Body of pancreas (tissue), 4 donors: ENCODE results near the gene KIF16B.

Experiments
- CTCF ChIP-seq, 7 experiments: fragments of 450-650 bp in 4 of 7; fragments of 200-600 bp in 3 of 7; sonication (generic) in 3 of 7; IDR thresholded peaks; one replicate each; pipeline ENCODE4 v1.5.1; 2016 to 2019; ENCODE audit warnings: antibody characterized with exemption in 7 of 7
- POLR2A ChIP-seq, 3 donors: fragments of 450-650 bp; IDR thresholded peaks; one replicate each; pipeline ENCODE4 v1.6.1; 2016; ENCODE audit warnings: antibody characterized with exemption in 3 of 3, mild to moderate bottlenecking in 2 of 3

- TF ChIP-seq CTCF (IDR thresholded peaks at IDR 0.05) (no peak), POLR2A (IDR thresholded peaks at IDR 0.05) (no peak)
These were observed 326.4 kb downstream of the KIF16B start for GRCh38 chr20:16246870-16247269.
